Activated CD4-positive, alpha-beta T cell treated with anti-CD3 and anti-CD28 coated beads, Interleukin-2, Interleukin-4, amounts not matched to agents 100 ng/mL and 50 ng/mL, durations not matched to agents 16 hours and 8 hours (primary cell): Measurements from ENCODE around the gene HSPB9.

Experiments used
- DNase-seq: peaks from one replicate; pipeline ENCODE4 v3.0.0-alpha.2; 2020; ENCODE audit warnings: low spot score

Gene HSPB9, protein sequence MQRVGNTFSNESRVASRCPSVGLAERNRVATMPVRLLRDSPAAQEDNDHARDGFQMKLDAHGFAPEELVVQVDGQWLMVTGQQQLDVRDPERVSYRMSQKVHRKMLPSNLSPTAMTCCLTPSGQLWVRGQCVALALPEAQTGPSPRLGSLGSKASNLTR

GRCh38 chr17:42122371-42123303, at the start of gene HSPB9:
HSPB9 (plus strand) TSS chr17:42122804; CDS start chr17:42122851, 47 bp downstream.
- DNase-seq = no peak

DNA sequence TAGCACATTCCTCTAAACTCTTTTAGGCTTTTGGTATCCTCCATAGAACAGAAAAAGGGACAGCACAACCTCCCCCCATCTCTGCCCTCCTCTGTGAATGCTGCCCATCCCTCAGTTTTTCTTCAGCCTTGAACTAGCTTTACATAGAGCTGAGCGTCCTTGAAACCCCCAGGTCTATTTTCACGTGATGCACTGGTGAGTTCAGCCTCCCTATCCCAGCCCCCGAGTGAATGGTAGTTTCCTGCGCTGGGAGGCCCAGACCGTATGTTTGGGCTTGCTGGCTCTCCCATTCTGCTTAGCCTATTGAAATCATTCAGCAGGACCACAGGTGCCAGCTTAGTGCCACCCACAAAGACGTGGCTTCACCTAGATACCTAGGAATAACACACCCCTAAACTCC, 46.8 kb upstream of the HSPB9 start:
- DNase-seq = no peak

- no peak for DNase-seq
Measured at GRCh38 chr17:42076797-42077559, 45.6 kb upstream of the HSPB9 start.

- no peak for DNase-seq
Measured at GRCh38 chr17:42077755-42078154, 44.8 kb upstream of the HSPB9 start.

DNA sequence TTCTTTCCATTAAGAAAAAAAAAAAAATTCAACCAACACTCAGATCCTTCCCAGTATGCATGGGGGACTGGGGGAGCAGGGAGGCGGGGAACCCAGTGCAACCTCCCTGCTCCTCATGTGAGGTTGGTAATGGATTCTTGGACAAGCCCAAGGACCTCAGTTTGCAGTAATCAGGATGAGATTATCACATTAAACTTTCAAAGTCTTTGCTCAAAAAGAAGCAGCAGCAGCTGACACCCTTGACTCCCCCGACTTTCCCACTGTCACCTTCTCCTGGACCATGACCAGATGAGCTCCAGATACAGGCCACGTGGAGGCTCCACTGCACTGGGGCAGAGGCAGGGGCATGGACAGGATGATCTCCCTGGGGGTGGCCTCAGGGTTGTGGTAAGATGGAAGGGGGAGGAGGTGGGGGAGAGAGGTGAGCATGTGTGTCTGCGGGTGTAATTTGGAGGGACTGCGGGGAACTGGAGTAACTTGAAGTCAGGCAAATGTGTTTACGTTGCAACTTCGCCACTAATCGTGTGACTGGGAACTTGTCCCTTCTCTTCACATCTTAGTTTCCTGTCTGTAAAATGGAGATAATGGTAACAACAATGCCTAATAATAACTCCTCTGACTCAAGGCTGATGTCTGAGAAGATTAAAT, 44.1 kb upstream of the HSPB9 start:
- DNase-seq = no peak

DNA sequence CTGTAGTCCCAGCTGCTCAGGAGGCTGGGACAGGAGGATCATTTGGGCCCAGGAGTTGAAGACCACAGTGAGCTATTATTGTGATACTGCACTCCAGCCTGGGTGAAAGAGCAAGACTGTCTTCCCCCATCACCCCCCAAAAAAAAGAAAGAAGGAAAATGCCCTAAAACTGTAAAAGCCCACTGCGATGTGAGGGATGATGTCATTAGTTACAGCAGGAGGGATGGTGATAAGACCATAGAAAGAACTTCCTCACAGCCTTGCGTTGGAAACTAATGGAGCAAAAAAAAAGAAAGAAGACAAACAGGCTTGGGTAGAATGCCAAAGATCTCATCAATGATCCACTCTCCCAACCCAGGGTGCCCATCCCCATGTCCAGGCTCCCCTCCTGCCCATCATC, 43.1 kb upstream of the HSPB9 start:
- no peak for DNase-seq

- no peak for DNase-seq
Measured at GRCh38 chr17:42081516-42082129, 41.0 kb upstream of the HSPB9 start.

GRCh38 chr17:42087042-42087701, 35.4 kb upstream of the HSPB9 start:
- DNase-seq = no peak

DNA sequence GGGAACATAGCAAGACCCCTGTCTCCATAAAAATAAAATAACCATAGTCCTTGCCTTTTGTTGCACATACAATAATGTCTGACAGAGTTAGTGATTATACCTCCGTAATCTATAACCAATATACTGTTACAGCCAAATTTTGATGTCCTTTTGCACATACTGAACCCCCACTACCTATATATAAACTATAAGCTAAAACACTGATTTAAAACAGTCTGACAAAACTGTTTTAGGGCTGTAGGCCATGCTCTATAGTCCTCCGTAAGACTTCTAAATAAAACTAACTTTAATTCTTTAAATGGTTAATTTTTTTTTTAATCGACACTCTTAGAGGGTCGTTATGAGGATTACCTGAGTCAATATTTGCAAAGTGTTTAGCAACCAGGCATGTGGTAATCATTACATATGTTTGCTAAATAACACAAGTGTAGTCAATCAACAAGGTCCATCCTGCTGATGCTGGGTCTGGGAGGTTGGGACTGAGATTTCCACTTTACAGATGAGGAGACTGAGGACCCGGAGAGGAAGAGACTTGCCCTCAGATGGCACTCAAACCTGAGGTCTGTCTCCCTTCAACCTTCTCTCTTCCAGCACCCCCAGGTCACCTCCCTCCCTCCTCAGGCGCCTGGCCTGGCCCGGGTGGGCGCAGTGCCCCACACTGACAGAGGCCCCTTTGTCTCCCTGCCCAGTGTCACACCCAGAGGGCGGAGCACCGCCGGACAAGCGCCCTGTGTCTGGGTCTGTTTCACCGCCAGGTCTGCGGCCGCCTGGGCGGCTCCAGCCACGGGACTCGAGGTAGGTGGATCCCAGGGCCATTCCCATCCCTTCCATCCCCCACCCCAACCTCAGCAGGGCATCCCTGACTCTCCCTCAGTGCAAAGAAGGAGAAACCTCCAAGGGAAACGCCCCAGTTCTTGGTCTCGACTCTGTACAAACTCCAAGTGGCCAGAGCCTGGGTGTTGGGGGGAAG, 34.6 kb upstream of the HSPB9 start:
- no peak for DNase-seq

DNA sequence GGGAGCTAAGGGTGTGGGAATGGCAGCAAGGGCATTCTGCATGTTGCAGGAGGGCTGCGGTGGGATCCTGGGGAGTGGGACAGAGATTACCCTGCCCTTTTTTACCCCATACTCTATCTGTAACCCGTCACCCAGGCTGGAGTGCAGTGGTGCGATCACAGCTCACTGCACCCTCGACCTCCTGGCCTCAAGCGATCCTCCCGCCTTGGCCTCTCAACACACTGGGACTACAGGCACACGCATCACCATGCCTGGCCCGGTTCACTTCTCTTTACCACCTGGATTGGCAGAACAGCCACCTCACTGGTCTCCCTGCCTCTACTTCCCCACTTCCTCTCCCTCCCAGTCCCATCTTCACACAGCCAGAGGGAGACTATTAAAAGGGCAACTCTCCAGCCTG, 33.9 kb upstream of the HSPB9 start:
- DNase-seq = no peak

- no peak for DNase-seq
Measured at GRCh38 chr17:42090964-42091790, 31.4 kb upstream of the HSPB9 start.

GRCh38 chr17:42092939-42093338, 29.7 kb upstream of the HSPB9 start:
- no peak for DNase-seq

DNA sequence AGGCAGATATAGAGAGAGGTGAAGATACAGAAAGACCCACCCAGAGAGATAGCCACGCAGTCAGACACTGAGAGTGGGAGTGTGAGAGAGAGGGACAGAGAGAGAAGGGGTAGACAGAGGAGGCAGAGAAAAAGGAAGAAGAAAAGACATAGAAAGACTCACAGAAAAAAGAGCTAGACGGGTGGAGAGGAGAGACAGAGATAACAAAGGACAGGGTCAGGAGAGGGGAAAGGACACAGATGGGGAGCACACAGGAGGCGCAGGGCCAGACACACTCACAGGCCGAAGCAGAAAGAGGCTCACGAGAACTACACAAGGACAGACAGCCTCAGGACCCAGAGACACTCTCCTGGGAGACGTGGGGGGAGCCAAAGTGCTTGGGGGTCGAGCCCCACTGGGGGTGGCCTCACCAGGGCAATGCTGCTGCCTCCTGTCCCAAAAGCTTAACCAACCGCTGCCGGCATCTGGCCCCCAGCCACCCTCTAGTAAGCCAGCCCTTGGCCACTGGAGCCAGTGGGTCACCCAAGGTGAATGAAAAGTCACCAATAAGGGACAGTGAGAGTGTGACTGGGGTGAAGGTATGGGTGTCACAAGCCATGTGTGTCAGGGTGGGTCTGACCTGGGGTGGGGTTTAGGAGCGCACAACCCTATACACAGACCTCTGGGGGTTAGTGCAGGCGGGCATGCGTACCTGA, 28.1 kb upstream of the HSPB9 start:
- no peak for DNase-seq

DNA sequence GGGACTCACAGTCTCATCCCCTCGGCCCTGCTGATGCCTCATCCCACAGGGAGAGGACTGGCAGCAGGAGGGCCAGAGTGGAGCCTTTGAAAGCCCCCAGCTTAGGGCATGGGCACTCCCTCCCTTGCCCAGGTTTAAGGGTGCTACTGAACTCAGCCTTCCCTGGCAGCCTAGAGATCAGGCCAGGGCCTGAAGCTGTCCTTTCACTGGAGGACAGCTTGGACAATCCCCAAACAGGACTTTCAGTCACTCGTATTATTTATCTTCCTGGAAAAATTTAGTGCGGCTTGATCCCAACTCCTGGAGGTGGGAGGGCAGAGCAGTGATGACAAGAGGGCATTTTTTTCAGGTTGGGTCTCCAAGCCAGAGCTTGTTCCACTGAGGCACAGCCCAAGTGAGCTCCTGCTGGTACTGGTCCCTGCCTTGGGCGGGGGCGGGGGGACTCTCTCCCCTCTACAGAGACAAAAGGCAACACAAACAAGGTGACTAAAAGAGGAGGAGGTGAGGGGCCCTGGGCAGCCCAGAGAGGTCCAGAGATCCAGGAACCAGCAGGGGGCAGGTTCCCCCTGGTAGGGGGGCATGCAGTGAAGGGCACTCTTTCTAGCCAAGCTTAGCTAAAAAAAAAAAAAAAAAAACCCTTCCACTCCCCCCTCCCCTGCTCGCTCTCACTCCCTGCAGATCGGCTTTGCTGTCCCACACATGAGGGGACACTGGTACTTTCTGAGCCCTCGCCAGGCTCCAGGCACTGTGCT, 26.1 kb upstream of the HSPB9 start:
- no peak for DNase-seq

DNA sequence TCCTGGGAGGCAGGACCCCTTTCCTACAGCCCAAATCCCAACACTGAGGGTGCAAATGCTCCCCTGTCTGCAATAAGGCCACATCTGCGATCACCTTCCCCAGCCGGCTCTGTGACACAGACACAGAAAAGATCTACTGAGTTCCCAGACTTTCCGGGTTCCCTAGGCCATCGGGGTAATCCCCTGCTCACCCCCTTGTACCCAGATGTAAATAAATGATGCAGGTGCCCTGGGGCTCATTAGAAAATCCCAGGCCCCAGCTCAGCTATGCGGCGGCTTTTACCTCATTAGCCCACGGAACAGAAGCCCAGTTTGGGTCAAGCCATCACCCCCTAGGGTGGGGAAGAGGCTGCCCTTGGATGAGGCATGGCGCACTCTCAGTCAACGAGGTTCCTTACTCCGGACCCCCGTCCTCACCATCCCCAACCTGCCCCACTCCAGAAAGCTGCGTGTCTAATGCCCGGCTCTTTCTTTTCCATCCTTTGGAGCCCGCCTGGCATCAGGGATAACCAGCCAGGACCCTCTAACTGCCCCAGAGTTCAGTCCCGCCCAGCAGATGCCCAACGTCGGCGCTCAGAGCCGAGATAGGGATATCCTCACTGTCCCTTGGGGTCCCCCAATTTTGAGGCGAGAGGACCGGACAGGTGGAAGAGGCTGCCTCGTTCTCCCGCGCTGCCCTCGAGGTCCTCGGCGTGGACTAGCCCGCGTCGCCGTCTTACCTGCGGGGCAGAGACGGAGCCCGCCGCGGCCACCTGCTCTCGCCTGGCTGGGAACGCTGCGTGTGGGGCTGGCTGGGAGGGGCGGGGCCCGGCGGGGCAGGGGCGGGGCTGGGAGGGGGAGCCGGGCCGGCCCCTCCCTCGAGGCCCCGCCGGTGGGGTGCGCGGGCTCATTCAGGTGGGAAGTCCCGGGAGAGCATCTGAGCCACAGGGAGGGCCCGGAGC, 24.6 kb upstream of the HSPB9 start, which contains the start of gene ZNF385C:
TSS of gene ZNF385C (minus strand) at position 783 of the 941 bp plus-strand sequence. CDS start 35,417 bp downstream, outside the sequence.
- no peak for DNase-seq

- DNase-seq = no peak
Measured at GRCh38 chr17:42098730-42099399, 23.7 kb upstream of the HSPB9 start.
